Measurements from ENCODE around the gene RWDD1. TPM values are rescaled to one million over a fixed set of nuclear protein-coding genes. Genes with fewer than 3 reads are reported as not detected.
A peak's percentile ranks its signal among the peaks of the same experiment; 100 is the strongest.

RWDD1 gene
- total and polyA plus RNA-seq, 2 of the 13 experiments (the other 11 are each of a cell fraction or from before 2014, with no cell fraction given): 27.4 to 67.1 TPM

DNA sequence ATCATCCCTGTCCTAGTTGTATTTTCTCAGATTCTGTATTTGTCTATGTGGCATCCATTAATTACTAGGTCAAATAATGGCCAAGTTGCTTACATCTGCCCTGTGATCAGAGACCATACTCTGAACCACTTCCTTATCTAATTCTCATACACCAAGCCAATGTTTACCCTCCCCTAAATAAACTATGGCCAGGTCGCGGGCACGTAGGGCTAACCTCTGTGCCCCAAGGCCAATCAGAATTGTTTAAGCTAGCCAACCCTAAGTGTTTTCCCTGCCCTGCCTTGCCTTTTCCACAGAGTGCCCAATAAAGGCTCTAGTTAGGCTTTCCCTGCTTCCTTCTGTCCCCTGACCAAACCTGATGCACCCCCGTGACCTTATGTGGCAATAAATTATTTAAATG lies 20.5 kb upstream of the RWDD1 start (continued):
- TF ChIP-seq ZFP82 (CRISPR knock-in tag; IDR thresholded peaks at IDR 0.05; ENCODE audit: borderline replicate concordance) (no peak), U2AF2 (IDR thresholded peaks at IDR 0.05; ENCODE audit: low read depth, low read length) (no peak), SAP130 (CRISPR knock-in tag; IDR thresholded peaks at IDR 0.05; ENCODE audit: low read depth) (peak; percentile 55; the same call in 1 of the 2 replicates), ZNF224 (CRISPR knock-in tag; IDR thresholded peaks at IDR 0.05) (no peak), BCL6 (CRISPR knock-in tag; IDR thresholded peaks at IDR 0.05) (peak; percentile 49; the same call in 1 of the 2 replicates), AGO2 (optimal IDR thresholded peaks at IDR 0.05; ENCODE audit: low read depth, low read length) (no peak), PAWR (CRISPR knock-in tag; IDR thresholded peaks at IDR 0.05; ENCODE audit: borderline replicate concordance) (no peak), ZBTB38 (CRISPR knock-in tag; IDR thresholded peaks at IDR 0.05) (no peak), PITX1 (CRISPR knock-in tag; IDR thresholded peaks at IDR 0.05) (peak; percentile 78; the same call in 1 of the 2 replicates), SALL1 (CRISPR knock-in tag; IDR thresholded peaks at IDR 0.05) (peak; percentile 88), SMYD3 (CRISPR knock-in tag; IDR thresholded peaks at IDR 0.05) (peak; percentile 48; the same call in 1 of the 2 replicates), ZNF34 (CRISPR knock-in tag; IDR thresholded peaks at IDR 0.05; ENCODE audit: borderline replicate concordance) (no peak), SALL2 (CRISPR knock-in tag; IDR thresholded peaks at IDR 0.05) (no peak), TCF12 (IDR thresholded peaks at IDR 0.05) (no peak), TCF12 (CRISPR knock-in tag; IDR thresholded peaks at IDR 0.05) (no peak), NCOA2 (CRISPR knock-in tag; IDR thresholded peaks at IDR 0.05) (peak; percentile 33; the same call in 1 of the 2 replicates), HDAC6 (IDR thresholded peaks at IDR 0.05; ENCODE audit: low read depth, low read length) (no peak), SMARCC2 (IDR thresholded peaks at IDR 0.05) (no peak), ZMAT3 (CRISPR knock-in tag; conservative IDR thresholded peaks at IDR 0.05) (0 out of 2 replicates have a peak, but pooled peaks have one; percentile 8)
- TF ChIP-seq, protein P1, sequence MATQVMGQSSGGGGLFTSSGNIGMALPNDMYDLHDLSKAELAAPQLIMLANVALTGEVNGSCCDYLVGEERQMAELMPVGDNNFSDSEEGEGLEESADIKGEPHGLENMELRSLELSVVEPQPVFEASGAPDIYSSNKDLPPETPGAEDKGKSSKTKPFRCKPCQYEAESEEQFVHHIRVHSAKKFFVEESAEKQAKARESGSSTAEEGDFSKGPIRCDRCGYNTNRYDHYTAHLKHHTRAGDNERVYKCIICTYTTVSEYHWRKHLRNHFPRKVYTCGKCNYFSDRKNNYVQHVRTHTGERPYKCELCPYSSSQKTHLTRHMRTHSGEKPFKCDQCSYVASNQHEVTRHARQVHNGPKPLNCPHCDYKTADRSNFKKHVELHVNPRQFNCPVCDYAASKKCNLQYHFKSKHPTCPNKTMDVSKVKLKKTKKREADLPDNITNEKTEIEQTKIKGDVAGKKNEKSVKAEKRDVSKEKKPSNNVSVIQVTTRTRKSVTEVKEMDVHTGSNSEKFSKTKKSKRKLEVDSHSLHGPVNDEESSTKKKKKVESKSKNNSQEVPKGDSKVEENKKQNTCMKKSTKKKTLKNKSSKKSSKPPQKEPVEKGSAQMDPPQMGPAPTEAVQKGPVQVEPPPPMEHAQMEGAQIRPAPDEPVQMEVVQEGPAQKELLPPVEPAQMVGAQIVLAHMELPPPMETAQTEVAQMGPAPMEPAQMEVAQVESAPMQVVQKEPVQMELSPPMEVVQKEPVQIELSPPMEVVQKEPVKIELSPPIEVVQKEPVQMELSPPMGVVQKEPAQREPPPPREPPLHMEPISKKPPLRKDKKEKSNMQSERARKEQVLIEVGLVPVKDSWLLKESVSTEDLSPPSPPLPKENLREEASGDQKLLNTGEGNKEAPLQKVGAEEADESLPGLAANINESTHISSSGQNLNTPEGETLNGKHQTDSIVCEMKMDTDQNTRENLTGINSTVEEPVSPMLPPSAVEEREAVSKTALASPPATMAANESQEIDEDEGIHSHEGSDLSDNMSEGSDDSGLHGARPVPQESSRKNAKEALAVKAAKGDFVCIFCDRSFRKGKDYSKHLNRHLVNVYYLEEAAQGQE (IDR thresholded peaks at IDR 0.05; ENCODE audit: borderline replicate concordance in 1 of 2, low read depth in 1 of 2, low read length in 2 of 2): no peak
- TF ChIP-seq, protein P2, sequence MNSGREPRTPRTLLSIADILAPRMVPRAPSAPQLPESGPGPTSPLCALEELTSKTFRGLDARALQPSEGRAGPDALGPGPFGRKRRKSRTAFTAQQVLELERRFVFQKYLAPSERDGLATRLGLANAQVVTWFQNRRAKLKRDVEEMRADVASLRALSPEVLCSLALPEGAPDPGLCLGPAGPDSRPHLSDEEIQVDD (CRISPR knock-in tag; IDR thresholded peaks at IDR 0.05; ENCODE audit: borderline replicate concordance): no peak
- TF ChIP-seq, protein P3, sequence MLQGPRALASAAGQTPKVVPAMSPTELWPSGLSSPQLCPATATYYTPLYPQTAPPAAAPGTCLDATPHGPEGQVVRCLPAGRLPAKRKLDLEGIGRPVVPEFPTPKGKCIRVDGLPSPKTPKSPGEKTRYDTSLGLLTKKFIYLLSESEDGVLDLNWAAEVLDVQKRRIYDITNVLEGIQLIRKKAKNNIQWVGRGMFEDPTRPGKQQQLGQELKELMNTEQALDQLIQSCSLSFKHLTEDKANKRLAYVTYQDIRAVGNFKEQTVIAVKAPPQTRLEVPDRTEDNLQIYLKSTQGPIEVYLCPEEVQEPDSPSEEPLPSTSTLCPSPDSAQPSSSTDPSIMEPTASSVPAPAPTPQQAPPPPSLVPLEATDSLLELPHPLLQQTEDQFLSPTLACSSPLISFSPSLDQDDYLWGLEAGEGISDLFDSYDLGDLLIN (CRISPR knock-in tag; IDR thresholded peaks at IDR 0.05; ENCODE audit: borderline replicate concordance): no peak
- TF ChIP-seq, protein P4, sequence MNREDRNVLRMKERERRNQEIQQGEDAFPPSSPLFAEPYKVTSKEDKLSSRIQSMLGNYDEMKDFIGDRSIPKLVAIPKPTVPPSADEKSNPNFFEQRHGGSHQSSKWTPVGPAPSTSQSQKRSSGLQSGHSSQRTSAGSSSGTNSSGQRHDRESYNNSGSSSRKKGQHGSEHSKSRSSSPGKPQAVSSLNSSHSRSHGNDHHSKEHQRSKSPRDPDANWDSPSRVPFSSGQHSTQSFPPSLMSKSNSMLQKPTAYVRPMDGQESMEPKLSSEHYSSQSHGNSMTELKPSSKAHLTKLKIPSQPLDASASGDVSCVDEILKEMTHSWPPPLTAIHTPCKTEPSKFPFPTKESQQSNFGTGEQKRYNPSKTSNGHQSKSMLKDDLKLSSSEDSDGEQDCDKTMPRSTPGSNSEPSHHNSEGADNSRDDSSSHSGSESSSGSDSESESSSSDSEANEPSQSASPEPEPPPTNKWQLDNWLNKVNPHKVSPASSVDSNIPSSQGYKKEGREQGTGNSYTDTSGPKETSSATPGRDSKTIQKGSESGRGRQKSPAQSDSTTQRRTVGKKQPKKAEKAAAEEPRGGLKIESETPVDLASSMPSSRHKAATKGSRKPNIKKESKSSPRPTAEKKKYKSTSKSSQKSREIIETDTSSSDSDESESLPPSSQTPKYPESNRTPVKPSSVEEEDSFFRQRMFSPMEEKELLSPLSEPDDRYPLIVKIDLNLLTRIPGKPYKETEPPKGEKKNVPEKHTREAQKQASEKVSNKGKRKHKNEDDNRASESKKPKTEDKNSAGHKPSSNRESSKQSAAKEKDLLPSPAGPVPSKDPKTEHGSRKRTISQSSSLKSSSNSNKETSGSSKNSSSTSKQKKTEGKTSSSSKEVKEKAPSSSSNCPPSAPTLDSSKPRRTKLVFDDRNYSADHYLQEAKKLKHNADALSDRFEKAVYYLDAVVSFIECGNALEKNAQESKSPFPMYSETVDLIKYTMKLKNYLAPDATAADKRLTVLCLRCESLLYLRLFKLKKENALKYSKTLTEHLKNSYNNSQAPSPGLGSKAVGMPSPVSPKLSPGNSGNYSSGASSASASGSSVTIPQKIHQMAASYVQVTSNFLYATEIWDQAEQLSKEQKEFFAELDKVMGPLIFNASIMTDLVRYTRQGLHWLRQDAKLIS (CRISPR knock-in tag; IDR thresholded peaks at IDR 0.05): no peak

Data from HepG2 (cell line).